ENCODE measurements around the gene KCTD18.

GRCh38 chr2:200483729-200484198 is 26.1 kb downstream of the KCTD18 start:
- 0 out of 2 replicates have a peak, but pooled peaks have one; percentile 17 for TF ChIP-seq MAX (IDR thresholded peaks at IDR 0.05)
- TF ChIP-seq CTCF (IDR thresholded peaks at IDR 0.05; ENCODE audit: control extremely low read depth in 1 of 3, insufficient read depth in 1 of 3, low read depth in 1 of 3, low read length in 3 of 3): peak; percentile 89 to 96 (median 90)
- TF ChIP-seq CREB1 (IDR thresholded peaks at IDR 0.05): no peak
